ENCODE data around the gene FBXL19.

FBXL19 gene

DNA sequence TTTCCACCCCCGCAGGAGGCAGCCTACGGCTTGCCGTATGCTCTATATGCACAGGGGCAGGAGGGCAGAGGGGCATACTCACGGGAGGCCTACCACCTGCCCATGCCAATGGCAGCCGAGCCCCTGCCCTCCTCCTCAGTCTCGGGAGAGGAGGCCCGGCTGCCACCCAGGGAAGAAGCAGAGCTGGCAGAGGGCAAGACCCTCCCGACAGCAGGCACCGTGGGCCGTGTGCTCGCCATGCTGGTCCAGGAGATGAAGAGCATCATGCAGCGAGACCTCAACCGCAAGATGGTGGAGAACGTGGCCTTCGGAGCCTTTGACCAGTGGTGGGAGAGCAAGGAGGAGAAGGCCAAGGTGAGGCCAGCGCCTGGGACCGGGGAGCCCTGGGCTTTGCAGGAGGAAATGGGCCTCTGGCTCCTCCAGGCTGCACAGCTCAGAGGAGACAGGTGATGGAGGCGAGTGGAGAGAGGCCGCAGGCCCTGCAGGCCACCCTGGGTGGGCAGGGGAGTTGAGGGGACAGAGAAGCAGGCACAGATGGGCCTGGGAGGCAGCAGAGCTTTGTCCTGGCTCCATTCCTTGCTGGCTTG lies 42.8 kb downstream of the FBXL19 start:
- no peak for DNase-seq (ENCODE audit: low spot score)

DNA sequence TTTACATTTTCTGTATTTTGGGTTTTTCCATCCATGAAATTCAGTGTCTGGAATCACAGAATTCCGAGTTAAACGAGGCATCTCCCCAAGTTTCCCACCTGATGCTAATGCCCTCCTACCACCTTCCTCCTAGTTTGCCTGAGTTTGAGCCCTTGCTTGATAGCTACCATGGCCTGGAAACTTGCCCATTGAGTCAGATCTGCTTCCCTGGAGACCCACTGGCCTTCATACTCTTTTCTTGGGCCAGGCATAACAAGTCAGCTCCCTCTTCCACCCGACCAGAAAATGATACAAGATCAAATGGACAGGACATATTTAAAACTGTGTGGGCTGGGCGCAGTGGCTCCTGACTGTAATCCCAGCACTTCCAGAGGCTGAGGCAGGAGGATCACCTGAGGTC lies 44.4 kb downstream of the FBXL19 start:
- no peak for DNase-seq (ENCODE audit: low spot score)

DNA sequence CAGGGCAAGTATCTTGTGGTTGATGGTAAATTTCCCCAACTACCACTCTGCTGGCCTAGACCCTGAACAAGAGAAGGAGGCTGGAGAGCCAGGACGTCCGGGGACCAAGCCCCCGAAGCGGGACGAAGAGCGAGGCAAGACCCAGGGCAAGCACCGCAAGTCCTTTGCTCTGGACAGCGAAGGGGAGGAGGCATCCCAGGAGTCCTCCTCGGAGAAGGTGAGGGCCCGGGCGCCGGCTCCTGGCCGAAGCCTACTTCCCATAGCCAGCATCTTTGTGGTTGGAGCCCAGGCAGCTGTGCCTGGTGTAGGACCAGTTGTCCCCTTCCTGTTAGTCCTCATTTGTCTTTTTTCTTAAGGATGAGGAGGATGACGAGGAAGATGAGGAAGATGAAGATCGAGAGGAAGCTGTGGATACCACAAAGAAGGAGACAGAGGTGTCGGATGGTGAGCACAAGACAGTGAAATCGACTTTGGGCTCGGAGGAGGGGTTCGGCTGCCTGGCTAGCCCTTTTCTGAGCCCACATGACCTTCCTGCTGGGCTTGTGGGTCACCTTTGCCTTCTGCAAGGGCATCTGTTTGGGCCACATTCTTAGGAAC lies 46.0 kb downstream of the FBXL19 start:
- no peak for DNase-seq (ENCODE audit: low spot score)

DNA sequence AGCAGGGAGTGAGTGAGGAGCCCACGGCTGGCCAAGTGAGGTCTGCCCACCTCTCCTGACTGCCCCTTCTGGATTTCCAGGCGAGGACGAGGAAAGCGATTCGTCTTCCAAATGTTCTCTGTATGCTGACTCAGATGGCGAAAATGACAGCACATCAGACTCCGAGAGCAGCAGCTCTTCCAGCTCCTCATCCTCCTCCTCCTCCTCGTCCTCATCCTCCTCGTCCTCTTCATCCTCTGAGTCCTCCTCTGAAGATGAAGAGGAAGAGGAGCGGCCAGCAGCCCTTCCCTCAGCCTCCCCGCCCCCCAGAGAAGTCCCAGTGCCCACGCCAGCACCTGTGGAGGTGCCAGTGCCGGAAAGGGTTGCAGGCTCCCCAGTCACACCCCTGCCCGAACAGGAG lies 47.9 kb downstream of the FBXL19 start:
- no peak for DNase-seq (ENCODE audit: low spot score)

DNA sequence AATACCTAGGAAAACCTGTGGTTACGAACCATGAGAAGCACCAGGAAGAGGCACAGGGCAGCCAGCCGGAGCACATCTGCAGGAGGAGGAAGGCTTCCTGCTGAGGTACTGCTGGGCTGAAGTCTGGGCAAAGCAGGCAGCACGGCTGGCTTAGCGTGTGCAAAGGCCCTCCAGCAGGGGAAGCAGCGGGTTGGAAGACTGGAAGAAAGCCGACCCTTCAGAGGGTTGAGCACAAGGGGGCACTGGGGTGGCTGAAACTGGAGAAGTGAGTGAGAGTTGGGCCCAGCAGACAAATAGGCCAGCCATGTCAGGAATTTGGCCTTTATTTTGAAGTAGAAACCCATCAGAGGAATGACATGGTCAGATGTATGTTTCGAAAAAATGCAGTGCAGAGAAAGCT lies 49.5 kb downstream of the FBXL19 start:
- DNase-seq (ENCODE audit: low spot score) = no peak

DNA sequence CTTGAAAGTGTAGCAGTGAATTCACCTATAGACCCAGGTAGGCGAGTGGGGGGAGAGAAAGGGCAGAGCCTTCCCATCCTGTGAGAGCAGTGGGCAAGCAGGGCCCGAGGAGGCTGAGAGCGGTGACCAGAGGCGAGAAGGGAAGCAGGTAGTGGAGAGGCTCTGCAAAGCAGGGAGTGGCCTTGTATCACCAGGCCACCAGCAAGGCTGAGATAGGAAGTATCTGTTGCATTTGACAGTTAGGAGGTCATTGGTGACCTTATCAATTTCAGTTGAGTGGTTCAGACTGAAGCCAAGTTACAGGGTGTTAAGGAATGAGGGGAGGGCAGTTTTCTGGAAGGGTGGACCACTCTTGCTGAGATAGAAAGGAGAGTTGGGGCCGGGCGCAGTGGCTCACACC lies 51.0 kb downstream of the FBXL19 start:
- DNase-seq (ENCODE audit: low spot score) = no peak

DNA sequence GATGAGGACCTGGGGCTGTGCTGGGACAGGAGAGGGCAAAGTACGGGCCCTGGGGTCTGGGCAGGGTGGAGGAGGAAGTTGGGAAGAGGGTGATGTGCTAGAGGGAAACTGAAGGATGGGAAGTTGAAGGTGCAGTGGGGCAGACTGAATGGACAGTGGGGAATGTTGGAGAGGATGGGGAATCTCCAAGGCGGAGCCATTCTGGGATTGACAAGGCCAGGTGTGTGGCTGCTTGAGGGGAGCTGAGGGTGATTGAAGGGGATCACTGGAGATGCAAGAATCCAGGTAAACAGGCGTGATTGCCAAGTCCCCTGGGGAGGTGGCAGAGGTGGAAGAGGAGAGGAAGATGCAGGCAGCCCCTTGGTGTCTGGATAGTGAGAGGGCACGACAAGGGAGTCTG lies 53.1 kb downstream of the FBXL19 start:
- no peak for DNase-seq (ENCODE audit: low spot score)

DNA sequence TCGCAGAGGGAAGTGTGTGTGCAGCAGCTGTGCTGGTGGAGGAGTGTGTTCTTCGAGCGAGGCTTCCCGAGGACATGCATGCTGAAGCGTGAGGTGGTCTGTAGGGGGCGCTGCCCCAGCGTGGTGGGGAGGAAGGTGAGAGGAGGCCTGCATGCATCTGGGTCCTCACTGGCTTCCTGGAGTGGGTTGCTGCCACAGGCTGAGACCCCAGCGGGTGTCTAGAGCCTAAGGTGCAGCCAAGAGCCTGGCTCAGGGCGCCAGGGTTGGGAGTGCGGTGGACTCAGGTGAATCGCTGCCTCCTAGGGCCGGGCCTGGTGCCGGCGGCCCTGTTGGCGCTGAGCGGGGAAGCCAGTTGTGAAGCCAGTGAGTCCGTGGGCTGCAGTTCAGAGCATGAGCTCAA lies 54.1 kb downstream of the FBXL19 start:
- no peak for DNase-seq (ENCODE audit: low spot score)

DNA sequence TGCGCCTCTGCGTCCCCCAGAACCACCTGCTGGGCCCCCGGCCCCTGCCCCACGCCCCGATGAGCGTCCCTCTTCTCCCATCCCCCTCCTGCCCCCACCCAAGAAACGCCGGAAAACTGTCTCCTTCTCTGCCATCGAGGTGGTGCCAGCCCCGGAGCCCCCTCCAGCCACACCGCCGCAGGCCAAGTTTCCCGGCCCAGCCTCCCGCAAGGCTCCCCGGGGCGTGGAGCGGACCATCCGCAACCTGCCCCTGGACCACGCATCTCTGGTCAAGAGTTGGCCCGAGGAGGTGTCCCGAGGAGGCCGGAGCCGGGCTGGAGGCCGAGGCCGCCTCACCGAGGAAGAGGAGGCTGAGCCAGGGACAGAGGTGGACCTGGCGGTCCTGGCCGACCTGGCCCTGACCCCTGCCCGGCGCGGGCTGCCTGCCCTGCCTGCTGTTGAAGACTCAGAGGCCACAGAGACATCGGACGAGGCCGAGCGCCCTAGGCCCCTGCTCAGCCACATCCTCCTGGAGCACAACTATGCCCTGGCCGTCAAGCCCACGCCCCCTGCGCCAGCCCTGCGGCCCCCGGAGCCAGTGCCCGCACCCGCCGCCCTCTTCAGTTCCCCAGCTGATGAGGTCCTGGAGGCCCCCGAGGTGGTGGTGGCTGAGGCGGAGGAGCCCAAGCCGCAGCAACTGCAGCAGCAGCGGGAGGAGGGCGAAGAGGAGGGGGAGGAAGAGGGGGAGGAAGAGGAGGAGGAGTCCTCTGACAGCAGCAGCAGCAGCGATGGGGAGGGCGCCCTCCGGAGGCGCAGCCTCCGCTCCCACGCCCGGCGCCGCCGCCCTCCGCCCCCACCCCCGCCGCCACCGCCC lies 56.0 kb downstream of the FBXL19 start:
- no peak for DNase-seq (ENCODE audit: low spot score)

DNA sequence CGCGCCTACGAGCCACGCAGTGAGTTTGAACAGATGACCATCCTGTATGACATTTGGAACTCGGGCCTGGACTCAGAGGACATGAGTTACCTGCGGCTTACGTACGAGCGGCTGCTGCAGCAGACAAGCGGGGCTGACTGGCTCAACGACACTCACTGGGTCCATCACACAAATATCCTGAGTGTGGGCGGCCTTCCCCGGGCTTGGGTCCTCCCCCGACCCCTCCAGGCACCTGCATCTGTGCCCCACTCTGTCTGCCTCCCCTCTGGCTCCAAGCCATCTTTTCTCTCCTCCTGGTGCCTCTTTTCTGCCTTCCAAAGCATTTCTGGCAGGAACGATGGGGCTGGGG lies 56.6 kb downstream of the FBXL19 start:
- no peak for DNase-seq (ENCODE audit: low spot score)

DNA sequence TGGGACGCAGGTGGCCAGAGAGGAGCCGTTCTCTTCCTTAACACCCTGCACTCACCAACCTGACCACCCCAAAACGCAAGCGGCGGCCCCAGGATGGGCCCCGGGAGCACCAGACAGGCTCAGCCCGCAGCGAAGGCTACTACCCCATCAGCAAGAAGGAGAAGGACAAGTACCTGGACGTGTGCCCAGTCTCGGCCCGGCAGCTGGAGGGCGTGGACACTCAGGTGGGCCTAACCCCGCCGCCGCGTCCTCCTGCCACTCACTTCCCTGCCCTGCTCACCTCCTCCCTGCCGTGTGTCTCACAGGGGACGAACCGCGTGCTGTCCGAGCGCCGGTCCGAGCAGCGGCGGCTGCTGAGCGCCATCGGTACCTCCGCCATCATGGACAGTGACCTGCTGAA lies 57.1 kb downstream of the FBXL19 start:
- DNase-seq (ENCODE audit: low spot score) = no peak

DNA sequence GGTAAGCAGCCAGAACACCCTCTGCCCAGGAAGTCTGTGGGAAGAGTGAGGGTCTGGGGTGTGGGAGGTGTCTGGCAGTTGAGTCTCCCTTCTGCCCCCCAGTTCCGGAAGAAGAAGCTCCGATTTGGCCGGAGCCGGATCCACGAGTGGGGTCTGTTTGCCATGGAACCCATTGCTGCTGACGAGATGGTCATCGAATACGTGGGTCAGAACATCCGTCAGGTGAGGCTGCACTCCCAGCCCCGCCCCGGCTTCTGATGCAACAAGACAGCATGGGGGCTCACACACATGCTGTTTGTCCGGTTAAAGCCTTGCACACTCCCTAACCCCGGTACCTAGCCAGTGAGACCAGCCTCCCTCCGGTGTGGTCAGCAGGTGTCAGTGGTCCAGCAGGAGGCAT lies 57.6 kb downstream of the FBXL19 start:
- no peak for DNase-seq (ENCODE audit: low spot score)

DNA sequence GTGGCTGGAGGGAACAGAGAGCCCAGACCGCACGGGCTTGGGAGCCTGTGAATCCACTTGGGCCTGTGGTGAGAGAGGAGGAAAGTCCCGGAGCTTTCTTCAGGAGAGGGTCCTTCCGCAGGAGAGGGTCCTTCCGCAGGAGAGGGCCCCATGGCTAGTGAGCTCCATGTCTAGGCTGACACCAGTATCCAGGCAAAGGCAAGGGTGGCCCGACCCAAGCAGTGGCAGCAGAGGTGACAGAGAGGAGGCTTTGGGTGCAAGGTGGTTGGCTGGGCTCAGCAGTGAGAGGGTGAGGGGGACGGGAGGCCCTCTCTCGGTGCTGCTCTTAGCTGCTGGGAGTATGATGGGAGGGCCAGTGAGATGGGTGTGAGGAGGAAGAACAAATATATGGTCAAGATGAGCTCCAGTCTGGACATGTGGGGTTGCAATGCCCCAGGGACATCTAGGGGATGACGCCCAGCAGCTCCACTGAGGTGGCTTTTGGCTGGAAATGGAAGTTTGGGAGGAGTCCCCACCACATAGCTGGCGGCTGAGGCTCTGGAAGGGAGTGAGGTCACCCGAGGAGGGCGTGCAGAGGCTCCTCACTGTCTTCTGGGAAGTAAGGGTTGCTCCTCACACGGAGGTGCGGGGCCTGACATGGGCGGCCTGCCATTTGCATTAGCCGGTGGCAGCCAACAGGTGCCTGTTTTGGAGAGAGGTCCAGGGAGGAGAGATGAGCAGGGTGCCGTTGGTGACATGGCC lies 59.3 kb downstream of the FBXL19 start:
- DNase-seq (ENCODE audit: low spot score) = no peak

DNA sequence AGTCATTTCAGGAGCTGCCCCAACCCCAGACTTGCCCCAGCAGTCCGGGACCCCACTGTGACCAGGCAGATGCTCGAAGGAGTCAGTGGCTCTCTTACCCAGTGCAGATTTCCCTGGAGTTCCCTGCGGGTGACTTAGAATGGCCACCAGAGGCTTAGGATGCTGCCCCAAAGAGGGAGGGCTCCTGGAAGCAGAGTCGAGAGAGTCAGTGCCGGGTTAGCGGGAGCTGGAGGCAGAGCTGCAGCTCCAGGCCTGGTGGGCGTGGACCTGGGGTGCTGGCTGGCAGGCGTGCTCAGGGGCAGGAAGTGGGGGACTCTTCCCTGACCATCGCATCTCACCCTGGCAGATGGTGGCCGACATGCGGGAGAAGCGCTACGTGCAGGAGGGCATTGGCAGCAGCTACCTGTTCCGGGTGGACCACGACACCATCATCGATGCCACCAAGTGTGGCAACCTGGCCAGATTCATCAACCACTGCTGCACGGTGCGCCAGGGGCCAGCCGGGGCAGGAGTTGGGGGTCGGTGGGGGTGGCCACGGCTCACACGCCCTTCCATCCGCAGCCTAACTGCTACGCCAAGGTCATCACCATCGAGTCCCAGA lies 60.0 kb downstream of the FBXL19 start:
- no peak for DNase-seq (ENCODE audit: low spot score)

DNA sequence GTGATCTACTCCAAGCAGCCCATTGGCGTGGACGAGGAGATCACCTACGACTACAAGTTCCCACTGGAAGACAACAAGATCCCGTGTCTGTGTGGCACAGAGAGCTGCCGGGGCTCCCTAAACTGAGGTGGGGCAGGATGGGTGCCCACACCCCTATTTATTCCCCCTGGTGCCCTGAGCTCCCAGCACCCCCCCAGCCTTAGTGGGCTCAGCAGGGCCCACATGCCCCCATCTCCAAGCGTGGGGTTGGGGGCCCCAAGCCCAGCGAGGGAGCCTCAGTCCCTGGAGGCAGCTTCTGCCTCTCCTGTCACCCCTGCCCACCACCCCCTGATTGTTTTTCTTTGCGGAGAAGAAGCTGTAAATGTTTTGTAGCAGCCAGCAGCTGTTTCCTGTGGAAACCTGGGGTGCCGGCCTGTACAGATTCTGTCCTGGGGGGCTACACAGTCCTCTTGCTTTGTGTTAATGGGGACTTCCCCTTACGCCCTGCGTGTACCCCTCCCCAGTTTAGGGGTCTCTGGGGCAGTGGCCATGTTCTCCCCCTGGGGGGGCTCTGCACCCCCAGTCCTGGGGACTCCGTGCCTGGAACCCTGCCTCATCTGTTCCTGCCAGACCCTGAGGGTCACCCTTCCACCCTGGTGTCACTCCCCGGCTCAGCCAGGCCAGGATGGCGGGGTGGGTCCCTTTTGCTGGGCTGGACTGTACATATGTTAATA lies 60.7 kb downstream of the FBXL19 start:
- no peak for DNase-seq (ENCODE audit: low spot score)

DNA sequence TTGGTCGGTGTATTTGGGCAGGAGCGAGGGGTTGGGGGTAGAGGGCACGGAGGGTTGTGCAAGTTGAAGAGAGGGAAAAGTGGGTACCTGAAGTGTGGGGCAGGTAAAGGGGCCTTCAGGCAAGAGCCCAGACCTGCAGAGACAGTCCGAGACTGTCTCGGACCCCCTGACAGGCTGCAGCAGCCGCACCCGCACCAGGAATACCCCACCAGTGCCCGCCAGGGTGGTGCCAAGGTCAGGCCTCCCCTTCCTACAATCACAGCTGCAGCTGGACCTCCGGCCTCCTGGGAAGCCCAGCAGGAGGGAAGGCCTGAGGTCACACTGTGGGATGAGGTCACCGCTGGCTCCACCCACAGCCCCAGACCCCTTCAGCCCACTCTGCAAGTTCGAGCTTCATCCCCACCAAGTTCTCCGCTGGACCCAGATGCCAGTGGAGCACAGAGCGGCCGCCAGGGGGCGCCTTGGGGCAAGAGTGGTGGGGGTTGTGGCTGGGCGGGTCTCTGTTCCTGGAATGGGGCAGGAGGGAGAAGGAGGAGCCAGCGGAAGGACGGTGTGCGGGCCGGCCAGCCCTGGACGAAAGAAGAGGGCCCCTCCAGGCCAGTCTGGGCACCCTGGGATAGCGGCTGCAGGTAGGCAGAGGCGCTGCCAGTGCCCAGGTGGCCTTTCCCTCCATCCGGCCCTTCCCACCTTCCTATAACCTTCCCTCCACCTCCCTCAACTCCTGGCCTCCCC lies 61.5 kb downstream of the FBXL19 start, which contains the start of gene HSD3B7:
Gene HSD3B7, plus strand, starts transcription at position 539 of the 732 bp plus-strand sequence. CDS start 452 bp downstream, outside the sequence.
- peak; percentile 58 for DNase-seq (ENCODE audit: low spot score)

DNA sequence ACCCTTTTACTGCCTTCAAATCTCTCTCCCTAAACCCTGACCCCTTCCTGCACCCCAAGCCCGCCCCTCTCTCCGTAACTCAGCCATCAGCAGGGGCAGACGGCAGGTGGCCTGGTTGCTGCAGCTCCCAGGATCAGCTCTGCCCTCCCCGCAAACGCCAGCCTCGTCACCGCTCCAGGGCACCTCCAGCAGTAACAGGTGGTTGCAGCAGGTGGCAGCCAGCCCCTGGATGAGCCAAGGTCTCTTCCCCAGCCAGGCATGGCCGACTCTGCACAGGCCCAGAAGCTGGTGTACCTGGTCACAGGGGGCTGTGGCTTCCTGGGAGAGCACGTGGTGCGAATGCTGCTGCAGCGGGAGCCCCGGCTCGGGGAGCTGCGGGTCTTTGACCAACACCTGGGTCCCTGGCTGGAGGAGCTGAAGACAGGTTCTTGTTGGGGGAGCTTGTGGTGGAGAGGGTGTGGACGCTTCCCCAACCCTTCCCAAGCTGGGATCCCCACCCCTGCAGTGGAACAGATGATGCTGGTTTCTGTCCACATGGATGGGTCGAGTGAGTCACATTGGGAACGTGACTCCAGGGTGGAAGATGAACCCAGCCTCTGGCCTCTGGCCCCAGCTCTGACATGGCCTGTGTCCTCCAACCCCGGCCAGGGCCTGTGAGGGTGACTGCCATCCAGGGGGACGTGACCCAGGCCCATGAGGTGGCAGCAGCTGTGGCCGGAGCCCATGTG lies 62.2 kb downstream of the FBXL19 start:
- no peak for DNase-seq (ENCODE audit: low spot score)

DNA sequence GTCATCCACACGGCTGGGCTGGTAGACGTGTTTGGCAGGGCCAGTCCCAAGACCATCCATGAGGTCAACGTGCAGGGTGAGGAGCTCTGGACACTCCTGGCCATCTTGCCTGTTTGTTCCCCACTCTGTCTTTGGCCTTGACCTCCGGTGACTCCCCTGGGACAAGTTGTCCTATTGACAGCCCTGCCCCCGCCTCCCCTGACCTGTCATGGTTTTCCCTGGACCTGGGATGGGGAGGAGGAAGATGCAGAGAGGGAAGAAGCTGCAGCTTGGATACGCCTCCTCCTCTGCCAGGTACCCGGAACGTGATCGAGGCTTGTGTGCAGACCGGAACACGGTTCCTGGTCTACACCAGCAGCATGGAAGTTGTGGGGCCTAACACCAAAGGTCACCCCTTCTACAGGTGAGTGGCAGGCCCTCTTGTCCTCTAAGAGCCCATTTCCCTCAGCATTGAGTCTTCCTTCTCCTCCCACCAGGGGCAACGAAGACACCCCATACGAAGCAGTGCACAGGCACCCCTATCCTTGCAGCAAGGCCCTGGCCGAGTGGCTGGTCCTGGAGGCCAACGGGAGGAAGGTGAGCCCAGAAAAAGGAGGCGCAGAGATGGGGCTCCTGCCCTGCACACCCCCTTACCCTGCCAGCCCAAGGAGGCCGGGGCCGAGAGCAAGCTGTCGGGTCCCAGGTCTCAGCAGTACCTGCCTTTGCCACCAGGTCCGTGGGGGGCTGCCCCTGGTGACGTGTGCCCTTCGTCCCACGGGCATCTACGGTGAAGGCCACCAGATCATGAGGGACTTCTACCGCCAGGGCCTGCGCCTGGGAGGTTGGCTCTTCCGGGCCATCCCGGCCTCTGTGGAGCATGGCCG lies 63.0 kb downstream of the FBXL19 start:
- DNase-seq (ENCODE audit: low spot score) = no peak

DNA sequence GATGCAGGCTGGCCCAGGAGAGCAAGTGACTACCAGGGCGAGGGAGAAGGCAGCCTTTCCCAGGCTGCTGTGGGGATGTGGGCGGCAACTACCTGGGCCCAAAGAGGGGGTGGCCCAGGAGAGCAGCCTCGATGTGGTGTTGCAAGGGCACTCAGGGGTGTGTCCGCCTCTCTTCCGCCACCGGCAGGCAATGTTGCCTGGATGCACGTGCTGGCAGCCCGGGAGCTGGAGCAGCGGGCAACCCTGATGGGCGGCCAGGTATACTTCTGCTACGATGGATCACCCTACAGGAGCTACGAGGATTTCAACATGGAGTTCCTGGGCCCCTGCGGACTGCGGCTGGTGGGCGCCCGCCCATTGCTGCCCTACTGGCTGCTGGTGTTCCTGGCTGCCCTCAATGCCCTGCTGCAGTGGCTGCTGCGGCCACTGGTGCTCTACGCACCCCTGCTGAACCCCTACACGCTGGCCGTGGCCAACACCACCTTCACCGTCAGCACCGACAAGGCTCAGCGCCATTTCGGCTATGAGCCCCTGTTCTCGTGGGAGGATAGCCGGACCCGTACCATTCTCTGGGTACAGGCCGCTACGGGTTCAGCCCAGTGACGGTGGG lies 64.3 kb downstream of the FBXL19 start:
- DNase-seq (ENCODE audit: low spot score) = no peak
